Activated CD8-positive, alpha-beta T cell treated with anti-CD3 and anti-CD28 coated beads for 36 hours (primary cell): ENCODE measurements around the gene STPG1. TPM values are rescaled to one million over a fixed set of nuclear protein-coding genes. Genes with fewer than 3 reads are reported as not detected.
"Not testable (repeated sequence)": the region's sequence is repeated elsewhere in the genome, so short reads cannot be mapped to it uniquely, and the experiment has no call there.

Experiments
- ATAC-seq: fragments of 200-7000 bp; cut with Tn5 transposase; one replicate; pipeline ENCODE4 v1.10.0; 2021; ENCODE audit warnings: mild to moderate bottlenecking, moderate library complexity
- CTCF ChIA-PET: fragments of 350-600 bp; sonication (Branson Sonifier 250); formaldehyde crosslinking; loops from one replicate; lab custom pipeline; 2021; ENCODE audit warnings: antibody characterized with exemption; lab: Charles Lee
- POLR2A ChIA-PET: fragments of 350-600 bp; sonication (Branson Sonifier 250); formaldehyde crosslinking; loops from one replicate; lab custom pipeline; 2021; ENCODE audit warnings: antibody characterized with exemption; lab: Charles Lee
- DNase-seq: peaks from one replicate; pipeline ENCODE4 v3.0.0-alpha.2; 2020
- H3K27ac Mint-ChIP-seq: one replicate; pipeline ENCODE4 v1.8.0; 2021; ENCODE audit warnings: mild to moderate bottlenecking, mixed read lengths
- H3K27me3 Mint-ChIP-seq: one replicate; pipeline ENCODE4 v1.8.0; 2021; ENCODE audit warnings: mixed read lengths
- H3K36me3 Mint-ChIP-seq: one replicate; pipeline ENCODE4 v1.8.0; 2021; ENCODE audit warnings: low read depth, mixed read lengths
- H3K4me1 Mint-ChIP-seq: one replicate; pipeline ENCODE4 v1.8.0; 2021; ENCODE audit warnings: low read depth, mixed read lengths
- H3K4me3 Mint-ChIP-seq: one replicate; pipeline ENCODE4 v1.8.0; 2021; ENCODE audit warnings: mild to moderate bottlenecking, moderate library complexity, mixed read lengths
- H3K9me3 Mint-ChIP-seq: one replicate; pipeline ENCODE4 v1.8.0; 2021; ENCODE audit warnings: mixed read lengths
- intact Hi-C: fragments of 100-400 bp; cut with micrococcal nuclease; formaldehyde crosslinking; loops from one replicate; pipeline ENCODE4 v1.10.0; 2022
- total RNA-seq, 2 experiments: library from RNA; stranded (reverse); gene quantifications; one replicate each; pipeline ENCODE4 v1.2.3, GENCODE V29; 2021
- TF ChIP-seq, protein P1 (sequence below): fragments of 200-600 bp; IDR thresholded peaks from one replicate; pipeline ENCODE4 v1.8.0; 2022; ENCODE audit warnings: antibody characterized with exemption, mild to moderate bottlenecking

Gene STPG1, protein sequence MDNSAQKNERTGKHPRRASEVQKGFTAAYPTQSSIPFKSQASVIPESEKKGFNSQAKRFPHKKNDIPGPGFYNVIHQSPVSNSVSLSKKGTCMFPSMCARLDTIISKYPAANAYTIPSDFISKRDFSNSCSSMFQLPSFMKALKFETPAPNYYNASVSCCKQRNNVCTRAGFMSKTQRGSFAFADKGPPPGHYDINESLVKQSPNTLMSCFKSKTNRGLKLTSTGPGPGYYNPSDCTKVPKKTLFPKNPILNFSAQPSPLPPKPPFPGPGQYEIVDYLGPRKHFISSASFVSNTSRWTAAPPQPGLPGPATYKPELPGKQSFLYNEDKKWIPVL
- total RNA-seq, result 1 to 10 TPM; 5.6 to 6.3 TPM

DNA sequence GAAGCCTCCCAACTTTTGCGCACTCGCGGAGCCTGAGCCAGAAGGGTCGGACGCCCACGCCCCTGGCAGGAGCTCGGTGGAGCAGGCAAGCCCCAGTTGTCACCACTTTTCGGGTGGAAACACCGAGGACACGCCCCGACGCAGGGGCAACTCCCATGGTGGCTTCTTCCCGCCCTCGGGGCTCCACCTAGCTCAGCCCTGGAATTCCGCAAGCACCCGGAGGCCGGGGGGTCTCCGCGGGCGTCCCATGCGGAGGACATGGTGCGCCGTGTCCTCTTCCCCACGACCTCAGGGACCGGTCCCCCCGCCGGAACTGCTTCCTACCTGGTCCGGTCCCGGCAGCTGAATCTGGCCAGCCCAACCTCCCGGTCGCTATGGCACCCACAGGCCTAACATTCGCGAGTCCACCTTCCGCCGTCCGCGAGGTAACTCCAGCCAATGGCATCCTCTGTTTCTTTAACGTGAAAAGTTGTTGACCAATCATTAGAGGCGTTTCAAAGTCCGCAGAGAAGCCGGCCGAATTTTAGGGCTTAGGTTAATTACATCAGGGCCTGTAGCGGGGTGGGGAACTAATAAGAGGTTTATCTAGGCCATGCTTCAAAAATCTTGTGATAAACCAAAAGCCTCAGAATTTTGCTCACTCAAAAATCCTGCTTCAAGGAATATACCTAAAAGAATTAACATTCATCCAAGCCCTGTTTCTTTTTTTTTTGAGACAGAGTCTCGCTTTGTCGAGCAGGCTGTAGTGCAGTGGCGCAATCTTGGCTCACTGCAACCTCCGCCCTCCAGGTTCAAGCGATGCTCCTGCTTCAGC lies at the start of gene STPG1:
Gene STPG1 (minus strand): TSS at position 433 of the 814 bp plus-strand sequence. CDS start 12,394 bp downstream, outside the sequence.
- no peaks in the 10 kb centered on the region for H3K27me3 Mint-ChIP-seq
- POLR2A ChIA-PET, result interaction anchor here (0.6 to 2.0 kb wide), 10 partner anchors 10 to 230 kb away, joined by 3 to 8 read pairs (median 3); partner anchors contain the start of gene SRRM1

DNA sequence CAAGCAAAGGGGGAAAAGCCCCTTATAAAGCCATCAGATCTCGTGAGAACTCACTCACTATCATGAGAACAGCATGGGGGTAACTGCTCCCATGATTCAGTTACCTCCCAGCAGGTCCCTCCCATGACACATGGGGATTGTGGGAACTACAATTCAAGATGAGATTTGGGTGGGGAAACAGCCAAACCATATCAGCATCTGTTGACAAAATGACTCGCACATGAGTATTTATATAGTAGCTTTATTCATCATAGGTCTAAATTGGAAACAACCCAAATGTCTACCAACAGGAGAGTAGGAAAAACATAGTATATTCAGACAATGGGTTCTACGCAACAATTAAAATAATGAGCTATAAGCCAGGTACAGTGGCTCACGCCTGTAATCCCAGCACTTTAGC lies 48.5 kb upstream of the STPG1 start:
- H3K27ac Mint-ChIP-seq, ATAC-seq, H3K4me3 Mint-ChIP-seq, H3K27me3 Mint-ChIP-seq, CTCF ChIA-PET, intact Hi-C loops, POLR2A ChIA-PET, H3K9me3 Mint-ChIP-seq, DNase-seq: not testable (repeated sequence)
- Mint-ChIP-seq H3K4me1 (peaks cover 23% of the 10 kb centered on the region), H3K36me3 (peaks cover 61% of the 10 kb centered on the region)

More for the DNA sequence above, at the start of gene STPG1:
- CTCF ChIA-PET, result interaction anchor here (0.7 to 9.6 kb wide), 17 partner anchors 10 to 263 kb away, joined by 3 to 103 read pairs (median 7); partner anchors contain the start of gene RCAN3
- no peaks in the 10 kb centered on the region for H3K36me3 Mint-ChIP-seq
- peak; percentile 89 for DNase-seq
- intact Hi-C loops, result loop anchor here (5.0 kb wide), 1 partner anchor 224 kb away; no protein-coding TSS in a partner anchor
- TF ChIP-seq, protein P1, sequence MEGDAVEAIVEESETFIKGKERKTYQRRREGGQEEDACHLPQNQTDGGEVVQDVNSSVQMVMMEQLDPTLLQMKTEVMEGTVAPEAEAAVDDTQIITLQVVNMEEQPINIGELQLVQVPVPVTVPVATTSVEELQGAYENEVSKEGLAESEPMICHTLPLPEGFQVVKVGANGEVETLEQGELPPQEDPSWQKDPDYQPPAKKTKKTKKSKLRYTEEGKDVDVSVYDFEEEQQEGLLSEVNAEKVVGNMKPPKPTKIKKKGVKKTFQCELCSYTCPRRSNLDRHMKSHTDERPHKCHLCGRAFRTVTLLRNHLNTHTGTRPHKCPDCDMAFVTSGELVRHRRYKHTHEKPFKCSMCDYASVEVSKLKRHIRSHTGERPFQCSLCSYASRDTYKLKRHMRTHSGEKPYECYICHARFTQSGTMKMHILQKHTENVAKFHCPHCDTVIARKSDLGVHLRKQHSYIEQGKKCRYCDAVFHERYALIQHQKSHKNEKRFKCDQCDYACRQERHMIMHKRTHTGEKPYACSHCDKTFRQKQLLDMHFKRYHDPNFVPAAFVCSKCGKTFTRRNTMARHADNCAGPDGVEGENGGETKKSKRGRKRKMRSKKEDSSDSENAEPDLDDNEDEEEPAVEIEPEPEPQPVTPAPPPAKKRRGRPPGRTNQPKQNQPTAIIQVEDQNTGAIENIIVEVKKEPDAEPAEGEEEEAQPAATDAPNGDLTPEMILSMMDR, result no peak
- peak; percentile 54 for ATAC-seq
- H3K4me1 Mint-ChIP-seq, result peaks cover 36% of the 10 kb centered on the region
- H3K4me3 Mint-ChIP-seq, result peak within 1 kb of the TSS; percentile 84
- H3K27ac Mint-ChIP-seq, result peak within 1 kb of the TSS; percentile 85
- H3K9me3 Mint-ChIP-seq, result no peaks in the 10 kb centered on the region

DNA sequence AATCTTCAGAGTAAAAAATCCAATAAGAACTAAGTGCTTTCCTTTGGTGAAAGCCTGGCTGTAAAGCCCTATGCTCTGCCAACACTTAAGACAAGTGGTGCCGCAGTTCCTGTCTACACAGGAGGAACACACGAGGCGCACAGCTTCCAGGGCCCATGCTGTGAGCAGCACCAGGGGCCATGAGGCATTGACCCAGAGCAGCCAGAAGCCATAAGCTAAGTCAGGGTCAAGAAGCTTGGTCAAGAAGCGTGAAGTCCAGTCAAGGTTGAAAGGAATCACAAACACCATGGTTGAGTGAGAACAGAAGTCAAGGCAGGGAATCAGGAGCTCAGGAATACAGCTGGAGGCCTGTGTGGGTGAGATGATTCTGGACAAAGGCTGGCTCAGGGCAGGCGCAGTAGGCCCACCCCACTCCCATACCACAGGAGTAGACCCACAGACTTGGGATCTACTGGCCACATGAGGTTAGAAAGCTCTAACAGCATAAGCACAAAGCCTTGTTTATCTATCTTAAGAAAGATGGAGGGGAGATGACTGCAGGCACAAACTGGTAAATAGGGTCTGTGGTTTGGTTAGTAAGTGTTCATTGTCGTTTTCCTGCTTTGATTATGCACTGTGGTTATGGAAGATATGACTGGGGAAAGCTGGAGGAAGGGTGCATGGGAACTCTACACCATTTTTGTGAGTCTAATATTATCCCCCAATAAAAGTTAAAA lies 46.1 kb upstream of the STPG1 start:
- intact Hi-C loops, result no loop called here
- ATAC-seq (no peak), DNase-seq (no peak)
- Mint-ChIP-seq H3K9me3 (peaks cover 5% of the 10 kb centered on the region), H3K27me3 (no peaks in the 10 kb centered on the region), H3K27ac (peak overlapping the region; percentile 7), H3K36me3 (peaks cover 54% of the 10 kb centered on the region), H3K4me3 (no peak overlapping the region), H3K4me1 (peaks cover 19% of the 10 kb centered on the region)
- CTCF ChIA-PET, result interaction anchor here (1.0 to 2.2 kb wide), 5 partner anchors 15 to 127 kb away, joined by 3 to 10 read pairs (median 4); no protein-coding TSS in a partner anchor
- TF ChIP-seq, protein P1, result no peak
- POLR2A ChIA-PET, result no interaction called here

DNA sequence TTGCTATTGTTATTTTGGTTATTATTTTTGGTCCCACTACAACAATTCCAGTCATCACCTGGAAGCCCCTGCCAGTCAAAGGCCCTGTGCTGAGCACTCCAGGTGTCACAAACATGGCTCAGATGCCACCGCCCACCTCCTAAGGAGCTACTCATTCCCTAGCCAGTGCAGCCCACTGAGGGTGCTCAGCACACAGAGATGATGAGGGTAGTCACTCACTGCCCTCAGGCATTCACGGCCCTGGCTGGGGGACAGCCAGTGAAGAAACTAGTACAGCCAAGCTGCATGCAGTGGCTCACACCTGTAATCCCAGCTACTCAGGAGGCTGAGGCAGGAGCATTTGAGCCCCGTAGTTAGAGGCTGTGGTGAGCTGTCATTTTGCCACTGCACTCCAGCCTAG lies 44.3 kb upstream of the STPG1 start:
- TF ChIP-seq, protein P1, result no peak
- peaks cover 51% of the 10 kb centered on the region for H3K36me3 Mint-ChIP-seq
- POLR2A ChIA-PET, result interaction anchor here (1.1 kb wide), 1 partner anchor 26 kb away, joined by 3 read pairs; no protein-coding TSS in a partner anchor
- H3K27me3 Mint-ChIP-seq, result no peaks in the 10 kb centered on the region
- CTCF ChIA-PET, result interaction anchor here (1.0 kb wide), 1 partner anchor 27 kb away, joined by 3 read pairs; no protein-coding TSS in a partner anchor
- no peak overlapping the region for H3K27ac Mint-ChIP-seq
- no peak for ATAC-seq
- no peak for DNase-seq
- peaks cover 7% of the 10 kb centered on the region for H3K4me1 Mint-ChIP-seq
- intact Hi-C loops, result no loop called here
- no peak overlapping the region for H3K4me3 Mint-ChIP-seq
- H3K9me3 Mint-ChIP-seq, result peaks cover 5% of the 10 kb centered on the region

DNA sequence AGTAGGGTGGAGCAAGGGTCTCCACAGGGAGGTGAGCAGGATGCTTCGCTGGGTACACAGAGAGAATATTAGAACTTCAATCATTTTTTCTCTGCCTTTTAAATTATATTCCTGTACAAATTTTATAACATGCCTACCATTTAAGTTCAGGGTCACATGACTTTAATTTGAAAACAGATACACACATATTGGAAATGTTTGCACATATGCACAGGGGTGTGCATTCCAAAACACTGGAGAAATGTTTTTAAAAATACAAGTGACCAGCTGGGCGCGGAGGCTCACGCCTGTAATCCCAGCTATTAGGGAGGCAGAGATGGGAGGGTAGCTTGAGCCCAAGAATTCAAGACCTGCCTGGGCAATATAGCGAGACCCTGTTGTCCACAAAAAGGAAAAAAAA lies 41.7 kb upstream of the STPG1 start:
- no peaks in the 10 kb centered on the region for H3K27me3 Mint-ChIP-seq
- H3K36me3 Mint-ChIP-seq, result peaks cover 38% of the 10 kb centered on the region
- TF ChIP-seq, protein P1, result no peak
- POLR2A ChIA-PET, result interaction anchor here (0.9 kb wide), 1 partner anchor 247 kb away, joined by 3 read pairs; no protein-coding TSS in a partner anchor
- no peak overlapping the region for H3K4me3 Mint-ChIP-seq
- no peak overlapping the region for H3K27ac Mint-ChIP-seq
- CTCF ChIA-PET, result interaction anchor here (1.5 kb wide), 1 partner anchor 9 kb away, joined by 5 read pairs; no protein-coding TSS in a partner anchor
- H3K9me3 Mint-ChIP-seq, result no peaks in the 10 kb centered on the region
- H3K4me1 Mint-ChIP-seq, result peaks cover 7% of the 10 kb centered on the region
- ATAC-seq (no peak), DNase-seq (no peak)
- intact Hi-C loops, result no loop called here
